Renal cortical epithelial cell (primary cell): ENCODE measurements around the gene VAT1. TPM values are rescaled to one million over a fixed set of nuclear protein-coding genes. Genes with fewer than 3 reads are reported as not detected.
"Not testable (repeated sequence)": the region's sequence is repeated elsewhere in the genome, so short reads cannot be mapped to it uniquely, and the experiment has no call there.

ENCODE experiments used
- DNase-seq: peaks from one replicate; pipeline ENCODE4 v3.0.0-alpha.2; 2011; ENCODE audit warnings: low read depth
- total RNA-seq: library from RNA; depleted of rRNA; stranded (reverse); fragments of >200 nt; gene quantifications from 2 replicates; pipeline ENCODE4 v1.2.3, GENCODE V29; 2014

Gene VAT1
- total RNA-seq, 1 donor from 2014 or later = 150 TPM

- not testable (repeated sequence) for DNase-seq
These were observed 48.9 kb downstream of the VAT1 start for GRCh38 chr17:42973323-42973722.

GRCh38 chr17:42971589-42971988 is 50.6 kb downstream of the VAT1 start:
- no peak for DNase-seq

- peak; percentile 72 for DNase-seq
These were observed 53.1 kb downstream of the VAT1 start for GRCh38 chr17:42969001-42969581.

GRCh38 chr17:42967925-42968324 is 54.3 kb downstream of the VAT1 start:
- DNase-seq = no peak

Other genes with a start within 250 kb of the VAT1 start
- 70.5 and 148 TPM in 2 replicates for gene VPS25, start 248.9 kb downstream of the VAT1 start, total RNA-seq
- 1.9 and 9.7 TPM in 2 replicates for gene WNK4, start 241.8 kb downstream of the VAT1 start, total RNA-seq
- 81.1 and 89.7 TPM in 2 replicates for gene COA3, start 223.7 kb downstream of the VAT1 start, total RNA-seq
- 0.05 TPM in 1 of 2 replicates, not detected in the other for gene CNTD1, start 223.5 kb downstream of the VAT1 start, total RNA-seq
- gene BECN1, start 198.1 kb downstream of the VAT1 start, total RNA-seq = 104 and 145 TPM in 2 replicates
- gene PSME3, start 189.0 kb downstream of the VAT1 start, total RNA-seq = 138 and 153 TPM in 2 replicates
- gene AOC2, start 177.8 kb downstream of the VAT1 start, total RNA-seq = 0.52 and 0.70 TPM in 2 replicates
- under 0.01 and 0.17 TPM in 2 replicates for gene AOC3, start 171.2 kb downstream of the VAT1 start, total RNA-seq
- not detected in 2 replicates for gene G6PC1, start 121.6 kb downstream of the VAT1 start, total RNA-seq
- gene AARSD1, start 57.9 kb downstream of the VAT1 start, total RNA-seq = 18.4 and 19.4 TPM in 2 replicates
- gene PTGES3L, start 42.3 kb downstream of the VAT1 start, total RNA-seq = 0.20 and 2.4 TPM in 2 replicates
- 10.4 and 20.5 TPM in 2 replicates for gene RUNDC1, start 41.8 kb downstream of the VAT1 start, total RNA-seq
- gene RPL27, start 24.0 kb downstream of the VAT1 start, total RNA-seq = 476 and 871 TPM in 2 replicates
- gene IFI35, start 15.6 kb downstream of the VAT1 start, total RNA-seq = 14.9 and 42.4 TPM in 2 replicates
- 0.65 and 0.69 TPM in 2 replicates for gene RND2, start 2.8 kb upstream of the VAT1 start, total RNA-seq
- gene BRCA1, start 103.0 kb upstream of the VAT1 start, total RNA-seq = 8.8 and 14.9 TPM in 2 replicates
- 73.6 and 141 TPM in 2 replicates for gene NBR1, start 148.8 kb upstream of the VAT1 start, total RNA-seq
- 2.3 and 2.4 TPM in 2 replicates for gene TMEM106A, start 189.5 kb upstream of the VAT1 start, total RNA-seq
- gene CCDC200, start 206.2 kb upstream of the VAT1 start, total RNA-seq = not detected in 2 replicates
- not detected in 2 replicates for gene RNU2-1, start 211.6 kb upstream of the VAT1 start, total RNA-seq